ENCODE results near the gene FBXL5.

Gene FBXL5

GRCh38 chr4:15601862-15602261 lies 53.3 kb downstream of the FBXL5 start:
- no peak overlapping the region for H3K27ac ChIP-seq (ENCODE audit: low read depth, low read length, severe bottlenecking)
- peaks cover 63% of the 10 kb centered on the region for H3K36me3 ChIP-seq (ENCODE audit: control insufficient read depth, insufficient read depth, low read length)
- 83 to 100% methylated on average over 1 of the region's 2 CpGs for WGBS, 2 experiments (ENCODE audit: insufficient coverage in 2 of 2)
- no peak overlapping the region for H3K4me3 ChIP-seq (ENCODE audit: extremely low read depth, insufficient read depth, low read length, poor library complexity, severe bottlenecking)
- H3K9me3 ChIP-seq (ENCODE audit: control insufficient read depth, low read length): peaks cover 3% of the 10 kb centered on the region
- H3K4me1 ChIP-seq (ENCODE audit: control insufficient read depth, insufficient read depth, low read length, poor library complexity, severe bottlenecking): no peaks in the 10 kb centered on the region

GRCh38 chr4:15600176-15600575 lies 55.0 kb downstream of the FBXL5 start:
- Histone ChIP-seq H3K36me3 (ENCODE audit: control insufficient read depth, insufficient read depth, low read length) (peaks cover 58% of the 10 kb centered on the region), H3K4me3 (ENCODE audit: extremely low read depth, insufficient read depth, low read length, poor library complexity, severe bottlenecking) (no peak overlapping the region), H3K27ac (ENCODE audit: low read depth, low read length, severe bottlenecking) (no peak overlapping the region), H3K4me1 (ENCODE audit: control insufficient read depth, insufficient read depth, low read length, poor library complexity, severe bottlenecking) (no peaks in the 10 kb centered on the region), H3K9me3 (ENCODE audit: control insufficient read depth, low read length) (peaks cover 3% of the 10 kb centered on the region)
- WGBS, 2 experiments (ENCODE audit: insufficient coverage in 2 of 2): 97 to 100% methylated on average over 3 of the region's 3 CpGs

- 75 to 100% methylated on average over 1 to 2 of the region's 4 CpGs for WGBS, 2 experiments (ENCODE audit: insufficient coverage in 2 of 2)
Observed at GRCh38 chr4:15598644-15599043, 56.5 kb downstream of the FBXL5 start.

GRCh38 chr4:15592799-15593198 lies 62.4 kb downstream of the FBXL5 start:
- Histone ChIP-seq H3K4me1 (ENCODE audit: control insufficient read depth, insufficient read depth, low read length, poor library complexity, severe bottlenecking) (no peaks in the 10 kb centered on the region), H3K27ac (ENCODE audit: low read depth, low read length, severe bottlenecking) (no peak overlapping the region), H3K4me3 (ENCODE audit: extremely low read depth, insufficient read depth, low read length, poor library complexity, severe bottlenecking) (no peak overlapping the region), H3K9me3 (ENCODE audit: control insufficient read depth, low read length) (no peaks in the 10 kb centered on the region), H3K36me3 (ENCODE audit: control insufficient read depth, insufficient read depth, low read length) (peaks cover 11% of the 10 kb centered on the region)
- WGBS, 2 experiments (ENCODE audit: insufficient coverage in 2 of 2): 89 to 98% methylated on average over 3 of the region's 3 CpGs

More at GRCh38 chr4:15598644-15599043, 56.5 kb downstream of the FBXL5 start:
- Histone ChIP-seq H3K9me3 (ENCODE audit: control insufficient read depth, low read length) (no peaks in the 10 kb centered on the region), H3K36me3 (ENCODE audit: control insufficient read depth, insufficient read depth, low read length) (peaks cover 42% of the 10 kb centered on the region), H3K27ac (ENCODE audit: low read depth, low read length, severe bottlenecking) (no peak overlapping the region), H3K4me3 (ENCODE audit: extremely low read depth, insufficient read depth, low read length, poor library complexity, severe bottlenecking) (no peak overlapping the region), H3K4me1 (ENCODE audit: control insufficient read depth, insufficient read depth, low read length, poor library complexity, severe bottlenecking) (no peaks in the 10 kb centered on the region)

GRCh38 chr4:15587649-15588048 lies 67.5 kb downstream of the FBXL5 start:
- Histone ChIP-seq H3K9me3 (ENCODE audit: control insufficient read depth, low read length) (no peaks in the 10 kb centered on the region), H3K27ac (ENCODE audit: low read depth, low read length, severe bottlenecking) (no peak overlapping the region), H3K4me3 (ENCODE audit: extremely low read depth, insufficient read depth, low read length, poor library complexity, severe bottlenecking) (no peak overlapping the region), H3K36me3 (ENCODE audit: control insufficient read depth, insufficient read depth, low read length) (peaks cover 14% of the 10 kb centered on the region), H3K4me1 (ENCODE audit: control insufficient read depth, insufficient read depth, low read length, poor library complexity, severe bottlenecking) (no peaks in the 10 kb centered on the region)
- WGBS, 2 experiments (ENCODE audit: insufficient coverage in 2 of 2): 100% methylated on average over 1 of the region's 3 CpGs; no CpG with 5 or more reads in 1 of the 2 experiments

- no CpG with 5 or more reads among the region's 1 CpG for WGBS, 2 experiments (ENCODE audit: insufficient coverage in 2 of 2)
- Histone ChIP-seq H3K4me1 (ENCODE audit: control insufficient read depth, insufficient read depth, low read length, poor library complexity, severe bottlenecking) (peaks cover 7% of the 10 kb centered on the region), H3K36me3 (ENCODE audit: control insufficient read depth, insufficient read depth, low read length) (peaks cover 14% of the 10 kb centered on the region), H3K27ac (ENCODE audit: low read depth, low read length, severe bottlenecking) (no peak overlapping the region), H3K9me3 (ENCODE audit: control insufficient read depth, low read length) (no peaks in the 10 kb centered on the region), H3K4me3 (ENCODE audit: extremely low read depth, insufficient read depth, low read length, poor library complexity, severe bottlenecking) (no peak overlapping the region)
Observed at GRCh38 chr4:15586066-15586465, 69.1 kb downstream of the FBXL5 start.

GRCh38 chr4:15585331-15585730 lies 69.8 kb downstream of the FBXL5 start:
- Histone ChIP-seq H3K4me1 (ENCODE audit: control insufficient read depth, insufficient read depth, low read length, poor library complexity, severe bottlenecking) (peaks cover 7% of the 10 kb centered on the region), H3K4me3 (ENCODE audit: extremely low read depth, insufficient read depth, low read length, poor library complexity, severe bottlenecking) (no peak overlapping the region), H3K36me3 (ENCODE audit: control insufficient read depth, insufficient read depth, low read length) (peaks cover 14% of the 10 kb centered on the region), H3K9me3 (ENCODE audit: control insufficient read depth, low read length) (no peaks in the 10 kb centered on the region), H3K27ac (ENCODE audit: low read depth, low read length, severe bottlenecking) (no peak overlapping the region)
- WGBS, 2 experiments (ENCODE audit: insufficient coverage in 2 of 2): 100% methylated on average over 1 of the region's 2 CpGs; no CpG with 5 or more reads in 1 of the 2 experiments

GRCh38 chr4:15584785-15585184 lies 70.4 kb downstream of the FBXL5 start:
- H3K4me1 ChIP-seq (ENCODE audit: control insufficient read depth, insufficient read depth, low read length, poor library complexity, severe bottlenecking): peaks cover 7% of the 10 kb centered on the region
- H3K27ac ChIP-seq (ENCODE audit: low read depth, low read length, severe bottlenecking): no peak overlapping the region
- no peaks in the 10 kb centered on the region for H3K9me3 ChIP-seq (ENCODE audit: control insufficient read depth, low read length)
- H3K4me3 ChIP-seq (ENCODE audit: extremely low read depth, insufficient read depth, low read length, poor library complexity, severe bottlenecking): no peak overlapping the region
- peaks cover 14% of the 10 kb centered on the region for H3K36me3 ChIP-seq (ENCODE audit: control insufficient read depth, insufficient read depth, low read length)
- no CpG with 5 or more reads among the region's 1 CpG for WGBS, 2 experiments (ENCODE audit: insufficient coverage in 2 of 2)

- Histone ChIP-seq H3K36me3 (ENCODE audit: control insufficient read depth, insufficient read depth, low read length) (no peaks in the 10 kb centered on the region), H3K27ac (ENCODE audit: low read depth, low read length, severe bottlenecking) (no peak overlapping the region), H3K4me1 (ENCODE audit: control insufficient read depth, insufficient read depth, low read length, poor library complexity, severe bottlenecking) (peaks cover 33% of the 10 kb centered on the region), H3K9me3 (ENCODE audit: control insufficient read depth, low read length) (no peaks in the 10 kb centered on the region), H3K4me3 (ENCODE audit: extremely low read depth, insufficient read depth, low read length, poor library complexity, severe bottlenecking) (no peak overlapping the region)
Observed at GRCh38 chr4:15577508-15577907, 77.6 kb downstream of the FBXL5 start.

GRCh38 chr4:15575966-15576365 lies 79.2 kb downstream of the FBXL5 start:
- Histone ChIP-seq H3K27ac (ENCODE audit: low read depth, low read length, severe bottlenecking) (peak overlapping the region; percentile 64), H3K4me1 (ENCODE audit: control insufficient read depth, insufficient read depth, low read length, poor library complexity, severe bottlenecking) (peaks cover 26% of the 10 kb centered on the region)
- 77 to 100% methylated on average over 1 to 2 of the region's 2 CpGs for WGBS, 2 experiments (ENCODE audit: insufficient coverage in 2 of 2)

GRCh38 chr4:15569746-15570145 lies 85.4 kb downstream of the FBXL5 start:
- H3K36me3 ChIP-seq (ENCODE audit: control insufficient read depth, insufficient read depth, low read length): peaks cover 38% of the 10 kb centered on the region
- H3K9me3 ChIP-seq (ENCODE audit: control insufficient read depth, low read length): no peaks in the 10 kb centered on the region
- 80 to 94% methylated on average over 1 to 3 of the region's 5 CpGs for WGBS, 2 experiments (ENCODE audit: insufficient coverage in 2 of 2)
- no peak overlapping the region for H3K4me3 ChIP-seq (ENCODE audit: extremely low read depth, insufficient read depth, low read length, poor library complexity, severe bottlenecking)
- H3K4me1 ChIP-seq (ENCODE audit: control insufficient read depth, insufficient read depth, low read length, poor library complexity, severe bottlenecking): no peaks in the 10 kb centered on the region
- H3K27ac ChIP-seq (ENCODE audit: low read depth, low read length, severe bottlenecking): no peak overlapping the region

More at GRCh38 chr4:15575966-15576365, 79.2 kb downstream of the FBXL5 start:
- no peaks in the 10 kb centered on the region for H3K9me3 ChIP-seq (ENCODE audit: control insufficient read depth, low read length)
- H3K4me3 ChIP-seq (ENCODE audit: extremely low read depth, insufficient read depth, low read length, poor library complexity, severe bottlenecking): no peak overlapping the region
- no peaks in the 10 kb centered on the region for H3K36me3 ChIP-seq (ENCODE audit: control insufficient read depth, insufficient read depth, low read length)

All from mesodermal cell (in vitro differentiated cells).